ENCODE results near the gene SAMD4B. TPM values are rescaled to one million over a fixed set of nuclear protein-coding genes. Genes with fewer than 3 reads are reported as not detected.
A peak's percentile ranks its signal among the peaks of the same experiment; 100 is the strongest.

Gene SAMD4B
- total and polyA plus RNA-seq, 10 of the 15 experiments (the other 5 are each of a cell fraction or from before 2014, with no cell fraction given), result 2.4 to 43.3 (median 23.9) TPM

DNA sequence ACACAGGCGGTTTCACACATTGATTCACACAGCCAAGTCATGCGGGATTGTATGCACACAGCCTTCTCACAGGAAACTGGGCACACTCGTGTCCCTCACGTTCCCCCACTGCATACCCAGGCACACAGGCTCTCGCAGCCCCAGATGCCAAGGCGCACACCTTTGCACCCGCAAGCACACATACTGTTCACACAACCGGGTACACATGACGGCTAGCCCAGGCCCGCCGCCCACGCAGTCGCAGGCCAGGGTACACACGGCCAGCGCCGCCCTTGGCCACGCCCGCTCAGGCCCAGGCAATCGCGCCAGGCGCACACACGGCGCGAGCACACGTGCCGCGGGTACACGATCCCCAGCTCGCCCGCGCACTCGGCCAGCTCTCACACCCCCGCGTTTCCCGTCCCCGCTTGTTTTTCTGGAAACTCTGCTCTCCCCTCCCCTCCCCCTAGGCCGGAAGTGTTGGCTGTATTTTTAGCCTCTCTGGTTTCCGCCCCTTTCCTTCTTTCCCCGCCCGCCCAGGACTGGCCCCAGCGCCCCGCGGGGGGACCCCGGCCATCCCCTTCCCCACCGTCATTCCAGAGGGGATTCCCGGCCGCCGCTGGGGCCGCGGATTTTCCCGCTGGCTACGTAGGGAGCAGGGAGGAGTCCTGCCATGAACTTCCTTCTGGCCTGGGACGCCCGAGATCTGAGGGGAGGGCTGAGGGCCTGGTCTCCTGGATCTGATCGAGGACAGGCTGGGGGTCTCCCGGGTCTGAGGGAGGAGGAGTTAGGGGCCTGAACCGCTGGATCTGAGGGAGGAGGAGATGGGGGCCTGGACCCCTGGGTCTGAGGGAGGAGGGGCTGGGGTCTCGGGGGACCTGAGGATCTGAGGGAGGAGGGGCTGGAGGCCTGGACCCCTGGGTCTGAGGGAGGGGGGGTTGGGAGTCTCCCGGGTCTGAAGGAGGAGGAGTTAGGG is 60.4 kb downstream of the SAMD4B start (continued):
- TF ChIP-seq TARDBP (IDR thresholded peaks at IDR 0.05; ENCODE audit: borderline replicate concordance) (no peak), CHD4 (IDR thresholded peaks at IDR 0.05) (no peak), KLF5 (IDR thresholded peaks at IDR 0.05; ENCODE audit: partially characterized antibody) (no peak), RAD21 (IDR thresholded peaks at IDR 0.05; ENCODE audit: insufficient read depth, low read depth, low read length) (no peak), CEBPB (IDR thresholded peaks at IDR 0.05; ENCODE audit: borderline replicate concordance in 1 of 2, low read depth in 2 of 2, low read length in 2 of 2) (no peak), RCOR1 (conservative IDR thresholded peaks at IDR 0.05; ENCODE audit: low read depth, low read length) (0 out of 2 replicates have a peak, but pooled peaks have one; percentile 30), IRF4 (IDR thresholded peaks at IDR 0.05; ENCODE audit: low read depth, low read length) (0 out of 2 replicates have a peak, but pooled peaks have one; percentile 7), ATF7 (IDR thresholded peaks at IDR 0.05; ENCODE audit: low read depth) (peak; percentile 64; the same call in 1 of the 2 replicates), CBX5 (IDR thresholded peaks at IDR 0.05; ENCODE audit: low read depth) (no peak), IKZF2 (IDR thresholded peaks at IDR 0.05) (peak; percentile 93 to 97), SPI1 (IDR thresholded peaks at IDR 0.05; ENCODE audit: borderline replicate concordance, insufficient read depth, low read depth, low read length) (no peak), DPF2 (IDR thresholded peaks at IDR 0.05) (peak; percentile 93), HCFC1 (IDR thresholded peaks at IDR 0.05; ENCODE audit: low read length) (no peak; the same call in 1 of the 2 replicates), FOS (IDR thresholded peaks at IDR 0.05; ENCODE audit: borderline replicate concordance, extremely low read depth, insufficient read length) (no peak), CBX3 (IDR thresholded peaks at IDR 0.05; ENCODE audit: borderline replicate concordance, low read depth) (no peak), ZNF274 (IDR thresholded peaks at IDR 0.05; ENCODE audit: insufficient read depth, insufficient read length) (no peak), GATAD2B (conservative IDR thresholded peaks at IDR 0.05; ENCODE audit: low read depth) (peak; percentile 98), ZSCAN29 (IDR thresholded peaks at IDR 0.05) (no peak), POU2F2 (IDR thresholded peaks at IDR 0.05; ENCODE audit: borderline replicate concordance, low read depth, low read length) (peak; percentile 69; the same call in 1 of the 3 replicates)
- TF ChIP-seq, protein P1, sequence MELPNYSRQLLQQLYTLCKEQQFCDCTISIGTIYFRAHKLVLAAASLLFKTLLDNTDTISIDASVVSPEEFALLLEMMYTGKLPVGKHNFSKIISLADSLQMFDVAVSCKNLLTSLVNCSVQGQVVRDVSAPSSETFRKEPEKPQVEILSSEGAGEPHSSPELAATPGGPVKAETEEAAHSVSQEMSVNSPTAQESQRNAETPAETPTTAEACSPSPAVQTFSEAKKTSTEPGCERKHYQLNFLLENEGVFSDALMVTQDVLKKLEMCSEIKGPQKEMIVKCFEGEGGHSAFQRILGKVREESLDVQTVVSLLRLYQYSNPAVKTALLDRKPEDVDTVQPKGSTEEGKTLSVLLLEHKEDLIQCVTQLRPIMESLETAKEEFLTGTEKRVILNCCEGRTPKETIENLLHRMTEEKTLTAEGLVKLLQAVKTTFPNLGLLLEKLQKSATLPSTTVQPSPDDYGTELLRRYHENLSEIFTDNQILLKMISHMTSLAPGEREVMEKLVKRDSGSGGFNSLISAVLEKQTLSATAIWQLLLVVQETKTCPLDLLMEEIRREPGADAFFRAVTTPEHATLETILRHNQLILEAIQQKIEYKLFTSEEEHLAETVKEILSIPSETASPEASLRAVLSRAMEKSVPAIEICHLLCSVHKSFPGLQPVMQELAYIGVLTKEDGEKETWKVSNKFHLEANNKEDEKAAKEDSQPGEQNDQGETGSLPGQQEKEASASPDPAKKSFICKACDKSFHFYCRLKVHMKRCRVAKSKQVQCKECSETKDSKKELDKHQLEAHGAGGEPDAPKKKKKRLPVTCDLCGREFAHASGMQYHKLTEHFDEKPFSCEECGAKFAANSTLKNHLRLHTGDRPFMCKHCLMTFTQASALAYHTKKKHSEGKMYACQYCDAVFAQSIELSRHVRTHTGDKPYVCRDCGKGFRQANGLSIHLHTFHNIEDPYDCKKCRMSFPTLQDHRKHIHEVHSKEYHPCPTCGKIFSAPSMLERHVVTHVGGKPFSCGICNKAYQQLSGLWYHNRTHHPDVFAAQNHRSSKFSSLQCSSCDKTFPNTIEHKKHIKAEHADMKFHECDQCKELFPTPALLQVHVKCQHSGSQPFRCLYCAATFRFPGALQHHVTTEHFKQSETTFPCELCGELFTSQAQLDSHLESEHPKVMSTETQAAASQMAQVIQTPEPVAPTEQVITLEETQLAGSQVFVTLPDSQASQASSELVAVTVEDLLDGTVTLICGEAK (IDR thresholded peaks at IDR 0.05; ENCODE audit: borderline replicate concordance), result no peak; the same call in 1 of the 2 replicates
- TF ChIP-seq, protein P2, sequence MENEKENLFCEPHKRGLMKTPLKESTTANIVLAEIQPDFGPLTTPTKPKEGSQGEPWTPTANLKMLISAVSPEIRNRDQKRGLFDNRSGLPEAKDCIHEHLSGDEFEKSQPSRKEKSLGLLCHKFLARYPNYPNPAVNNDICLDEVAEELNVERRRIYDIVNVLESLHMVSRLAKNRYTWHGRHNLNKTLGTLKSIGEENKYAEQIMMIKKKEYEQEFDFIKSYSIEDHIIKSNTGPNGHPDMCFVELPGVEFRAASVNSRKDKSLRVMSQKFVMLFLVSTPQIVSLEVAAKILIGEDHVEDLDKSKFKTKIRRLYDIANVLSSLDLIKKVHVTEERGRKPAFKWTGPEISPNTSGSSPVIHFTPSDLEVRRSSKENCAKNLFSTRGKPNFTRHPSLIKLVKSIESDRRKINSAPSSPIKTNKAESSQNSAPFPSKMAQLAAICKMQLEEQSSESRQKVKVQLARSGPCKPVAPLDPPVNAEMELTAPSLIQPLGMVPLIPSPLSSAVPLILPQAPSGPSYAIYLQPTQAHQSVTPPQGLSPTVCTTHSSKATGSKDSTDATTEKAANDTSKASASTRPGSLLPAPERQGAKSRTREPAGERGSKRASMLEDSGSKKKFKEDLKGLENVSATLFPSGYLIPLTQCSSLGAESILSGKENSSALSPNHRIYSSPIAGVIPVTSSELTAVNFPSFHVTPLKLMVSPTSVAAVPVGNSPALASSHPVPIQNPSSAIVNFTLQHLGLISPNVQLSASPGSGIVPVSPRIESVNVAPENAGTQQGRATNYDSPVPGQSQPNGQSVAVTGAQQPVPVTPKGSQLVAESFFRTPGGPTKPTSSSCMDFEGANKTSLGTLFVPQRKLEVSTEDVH (IDR thresholded peaks at IDR 0.05; ENCODE audit: low read depth, partially characterized antibody), result no peak
- TF ChIP-seq, protein P3, sequence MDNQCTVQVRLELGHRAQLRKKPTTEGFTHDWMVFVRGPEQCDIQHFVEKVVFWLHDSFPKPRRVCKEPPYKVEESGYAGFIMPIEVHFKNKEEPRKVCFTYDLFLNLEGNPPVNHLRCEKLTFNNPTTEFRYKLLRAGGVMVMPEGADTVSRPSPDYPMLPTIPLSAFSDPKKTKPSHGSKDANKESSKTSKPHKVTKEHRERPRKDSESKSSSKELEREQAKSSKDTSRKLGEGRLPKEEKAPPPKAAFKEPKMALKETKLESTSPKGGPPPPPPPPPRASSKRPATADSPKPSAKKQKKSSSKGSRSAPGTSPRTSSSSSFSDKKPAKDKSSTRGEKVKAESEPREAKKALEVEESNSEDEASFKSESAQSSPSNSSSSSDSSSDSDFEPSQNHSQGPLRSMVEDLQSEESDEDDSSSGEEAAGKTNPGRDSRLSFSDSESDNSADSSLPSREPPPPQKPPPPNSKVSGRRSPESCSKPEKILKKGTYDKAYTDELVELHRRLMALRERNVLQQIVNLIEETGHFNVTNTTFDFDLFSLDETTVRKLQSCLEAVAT (IDR thresholded peaks at IDR 0.05), result peak; percentile 21; the same call in 1 of the 2 replicates
